HG03097 (cell line): ENCODE results near the gene ZNF234.
"Not testable (repeated sequence)": the region's sequence is repeated elsewhere in the genome, so short reads cannot be mapped to it uniquely, and the experiment has no call there.

ENCODE experiments used
- ATAC-seq: cut with Tn5 transposase; IDR thresholded peaks from one replicate; pipeline ENCODE4 v1.9.1; 2021; ENCODE audit not compliant: unreplicated experiment, low FRiP score

The ZNF234 gene

GRCh38 chr19:44176590-44176989, 35.2 kb downstream of the ZNF234 start:
- ATAC-seq = no peak

GRCh38 chr19:44180968-44181367, 39.6 kb downstream of the ZNF234 start:
- no peak for ATAC-seq

GRCh38 chr19:44182145-44182544, 40.8 kb downstream of the ZNF234 start:
- ATAC-seq = no peak

- no peak for ATAC-seq
Measured at GRCh38 chr19:44190020-44190419, 48.7 kb downstream of the ZNF234 start.

GRCh38 chr19:44192127-44192526, 50.8 kb downstream of the ZNF234 start:
- ATAC-seq = no peak

GRCh38 chr19:44196772-44197171, 55.4 kb downstream of the ZNF234 start:
- no peak for ATAC-seq

GRCh38 chr19:44202470-44202869, 61.1 kb downstream of the ZNF234 start:
- no peak for ATAC-seq

- ATAC-seq = no peak
Measured at GRCh38 chr19:44202974-44203373, 61.6 kb downstream of the ZNF234 start.

GRCh38 chr19:44203877-44204276, 62.5 kb downstream of the ZNF234 start:
- not testable (repeated sequence) for ATAC-seq

- no peak for ATAC-seq
Measured at GRCh38 chr19:44204772-44205171, 63.4 kb downstream of the ZNF234 start.

- ATAC-seq = peak; percentile 75
Measured at GRCh38 chr19:44207126-44207803, 65.9 kb downstream of the ZNF234 start.
